BE2C (cell line): ENCODE measurements around the gene ARHGAP30.

ENCODE experiments used
- DNase-seq: peaks from one replicate; pipeline ENCODE4 v3.0.0-alpha.2; 2020
- H3K27me3 ChIP-seq: fragments of 250-450 bp; sonication (Bioruptor Pico); 2 replicates; pipeline ENCODE4 v1.5.1; 2020; ENCODE audit warnings: mild to moderate bottlenecking
- H3K36me3 ChIP-seq: fragments of 250-450 bp; sonication (Bioruptor Pico); 2 replicates; pipeline ENCODE4 v1.5.1; 2020; ENCODE audit warnings: mild to moderate bottlenecking
- H3K4me1 ChIP-seq: fragments of 250-450 bp; sonication (Bioruptor Pico); 2 replicates; pipeline ENCODE4 v1.5.1; 2020
- H3K4me3 ChIP-seq: 2 replicates; pipeline ENCODE4 v1.5.1; 2011; ENCODE audit warnings: low read depth, low read length
- H3K9me3 ChIP-seq: fragments of 250-450 bp; sonication (Bioruptor Pico); 2 replicates; pipeline ENCODE4 v1.5.1; 2020
- TF ChIP-seq, protein P1 (sequence below): IDR thresholded peaks from 2 replicates; pipeline ENCODE4 v1.5.1; 2012; ENCODE audit warnings: mild to moderate bottlenecking, low read depth, low read length

ARHGAP30 gene

DNA sequence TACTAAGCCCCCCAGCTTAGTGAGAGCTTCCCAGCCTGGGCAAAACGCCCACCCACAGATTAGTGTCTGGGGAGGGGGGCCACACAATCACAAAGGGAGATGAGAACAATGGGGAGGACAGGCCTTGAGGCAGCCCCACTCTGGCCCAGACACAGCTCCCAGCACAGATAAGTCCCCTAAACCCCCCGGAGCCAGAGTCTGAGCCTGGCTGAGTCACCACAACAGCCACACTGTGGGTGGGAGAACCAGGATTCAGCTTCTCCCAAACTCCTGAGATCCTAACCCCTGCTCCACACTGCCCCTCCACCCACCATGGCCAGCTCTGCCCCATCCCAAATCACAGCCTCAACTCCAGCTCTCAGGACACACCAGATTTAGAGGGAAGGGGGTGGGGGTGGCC lies 15.5 kb upstream of the ARHGAP30 start:
- no peaks in the 10 kb centered on the region for H3K9me3 ChIP-seq
- H3K4me1 ChIP-seq, result peaks cover 5% of the 10 kb centered on the region
- no peaks in the 10 kb centered on the region for H3K27me3 ChIP-seq
- H3K4me3 ChIP-seq, result no peak overlapping the region
- TF ChIP-seq, protein P1, sequence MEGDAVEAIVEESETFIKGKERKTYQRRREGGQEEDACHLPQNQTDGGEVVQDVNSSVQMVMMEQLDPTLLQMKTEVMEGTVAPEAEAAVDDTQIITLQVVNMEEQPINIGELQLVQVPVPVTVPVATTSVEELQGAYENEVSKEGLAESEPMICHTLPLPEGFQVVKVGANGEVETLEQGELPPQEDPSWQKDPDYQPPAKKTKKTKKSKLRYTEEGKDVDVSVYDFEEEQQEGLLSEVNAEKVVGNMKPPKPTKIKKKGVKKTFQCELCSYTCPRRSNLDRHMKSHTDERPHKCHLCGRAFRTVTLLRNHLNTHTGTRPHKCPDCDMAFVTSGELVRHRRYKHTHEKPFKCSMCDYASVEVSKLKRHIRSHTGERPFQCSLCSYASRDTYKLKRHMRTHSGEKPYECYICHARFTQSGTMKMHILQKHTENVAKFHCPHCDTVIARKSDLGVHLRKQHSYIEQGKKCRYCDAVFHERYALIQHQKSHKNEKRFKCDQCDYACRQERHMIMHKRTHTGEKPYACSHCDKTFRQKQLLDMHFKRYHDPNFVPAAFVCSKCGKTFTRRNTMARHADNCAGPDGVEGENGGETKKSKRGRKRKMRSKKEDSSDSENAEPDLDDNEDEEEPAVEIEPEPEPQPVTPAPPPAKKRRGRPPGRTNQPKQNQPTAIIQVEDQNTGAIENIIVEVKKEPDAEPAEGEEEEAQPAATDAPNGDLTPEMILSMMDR, result no peak
- H3K36me3 ChIP-seq, result no peaks in the 10 kb centered on the region
- no peak for DNase-seq

DNA sequence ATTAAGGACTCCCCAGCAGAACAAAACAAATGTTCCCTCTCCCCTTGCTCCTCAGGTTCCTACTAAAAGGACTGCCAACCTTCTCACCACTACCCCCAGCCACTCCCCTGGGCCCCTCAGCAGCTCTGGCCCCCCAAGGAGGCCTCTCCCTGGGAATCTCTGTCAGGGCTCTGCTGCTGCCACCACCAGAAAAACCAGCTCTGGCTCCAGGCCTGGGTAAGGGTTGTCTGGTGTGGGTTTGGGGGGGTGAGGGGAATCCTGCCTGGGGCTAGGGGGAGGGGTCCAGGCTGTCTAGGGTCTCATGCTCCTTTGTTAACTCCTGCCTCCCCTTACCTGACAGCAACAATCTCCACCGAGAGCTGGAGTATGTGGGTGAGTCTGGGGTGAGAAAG lies 14.9 kb upstream of the ARHGAP30 start:
- DNase-seq, result no peak
- Histone ChIP-seq H3K36me3 (no peaks in the 10 kb centered on the region), H3K4me3 (no peak overlapping the region), H3K4me1 (peaks cover 5% of the 10 kb centered on the region), H3K9me3 (no peaks in the 10 kb centered on the region), H3K27me3 (no peaks in the 10 kb centered on the region)
- TF ChIP-seq, protein P1, result no peak

DNA sequence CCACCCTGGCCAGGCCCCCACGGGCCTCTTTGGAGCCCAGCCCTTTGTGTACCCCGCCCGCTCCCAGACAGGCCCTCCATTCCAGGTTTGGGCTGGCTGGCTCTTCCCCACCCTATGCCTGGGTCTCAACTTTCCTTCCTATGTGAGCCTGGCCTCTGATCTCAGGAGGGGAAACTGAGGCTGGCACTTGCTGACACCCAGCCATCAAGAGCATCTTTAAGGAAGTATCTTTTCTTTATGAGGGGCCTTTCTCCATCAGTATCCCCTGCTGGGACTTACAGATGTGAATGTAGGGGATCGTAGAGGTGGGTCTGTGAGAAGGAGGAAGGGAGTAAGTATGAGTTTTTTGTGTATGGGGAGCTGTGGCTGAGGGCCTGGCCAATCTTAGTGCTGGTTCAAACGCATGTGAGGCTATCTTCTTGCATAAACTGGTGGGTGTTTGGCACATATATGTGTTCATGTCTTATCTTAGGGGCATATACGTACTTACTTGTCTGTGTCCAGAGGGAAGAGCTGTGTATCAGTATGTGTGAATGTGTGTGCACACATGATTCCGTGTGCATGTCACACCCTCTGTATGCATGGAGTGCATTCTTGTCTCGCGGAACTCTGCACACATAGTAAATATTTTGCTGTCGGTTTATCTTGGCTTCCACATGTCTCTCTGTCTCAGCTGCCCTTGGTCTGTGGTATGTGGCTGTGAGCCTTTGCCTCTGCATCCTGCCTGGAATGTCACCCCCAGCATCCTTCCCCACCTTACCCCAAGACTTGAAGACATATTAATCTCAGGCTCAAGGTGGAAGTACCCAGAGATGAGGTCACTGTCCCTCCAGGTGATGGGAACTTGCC lies 14.3 kb upstream of the ARHGAP30 start:
- Histone ChIP-seq H3K36me3 (no peaks in the 10 kb centered on the region), H3K27me3 (no peaks in the 10 kb centered on the region), H3K4me1 (peaks cover 5% of the 10 kb centered on the region), H3K9me3 (no peaks in the 10 kb centered on the region), H3K4me3 (no peak overlapping the region)
- no peak for DNase-seq
- TF ChIP-seq, protein P1, result no peak

DNA sequence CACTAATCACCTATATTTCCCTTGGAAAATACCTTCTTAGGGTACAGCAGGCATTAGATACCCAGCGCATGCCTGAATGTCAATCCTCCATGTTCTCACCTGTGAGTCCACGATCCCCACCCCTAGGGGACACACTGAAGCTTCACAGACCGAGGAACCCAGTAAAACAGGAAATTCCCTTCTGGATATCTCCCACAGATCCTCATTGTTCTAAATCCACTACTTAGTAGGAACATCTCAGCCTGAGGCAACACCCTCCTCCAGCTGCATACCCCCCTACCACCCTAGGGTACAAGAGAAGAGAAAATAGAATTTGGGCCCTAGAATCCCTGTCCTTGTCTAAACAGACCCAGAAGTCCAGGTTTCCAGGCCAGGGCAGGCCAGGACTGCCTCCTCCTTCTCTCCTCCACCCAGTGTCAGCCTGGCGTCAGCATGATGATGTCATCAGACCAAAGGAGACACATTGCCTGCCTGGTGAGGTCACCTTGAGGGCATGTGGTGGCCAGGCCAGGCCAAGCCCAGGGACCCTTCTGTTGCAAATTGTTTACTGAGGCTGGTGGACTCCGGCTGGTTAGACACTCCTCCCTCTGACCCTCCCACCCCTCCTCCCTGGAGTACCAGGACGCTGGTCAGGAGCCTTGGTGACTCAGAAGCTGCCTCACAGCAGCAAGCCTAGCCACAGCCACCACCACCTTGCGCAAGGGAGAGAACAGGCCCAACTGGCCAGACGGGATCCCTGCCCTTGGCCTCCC lies 13.5 kb upstream of the ARHGAP30 start:
- peak; percentile 35 for DNase-seq
- Histone ChIP-seq H3K27me3 (no peaks in the 10 kb centered on the region), H3K4me1 (peaks cover 5% of the 10 kb centered on the region), H3K4me3 (no peak overlapping the region), H3K36me3 (no peaks in the 10 kb centered on the region), H3K9me3 (no peaks in the 10 kb centered on the region)
- TF ChIP-seq, protein P1, result no peak

DNA sequence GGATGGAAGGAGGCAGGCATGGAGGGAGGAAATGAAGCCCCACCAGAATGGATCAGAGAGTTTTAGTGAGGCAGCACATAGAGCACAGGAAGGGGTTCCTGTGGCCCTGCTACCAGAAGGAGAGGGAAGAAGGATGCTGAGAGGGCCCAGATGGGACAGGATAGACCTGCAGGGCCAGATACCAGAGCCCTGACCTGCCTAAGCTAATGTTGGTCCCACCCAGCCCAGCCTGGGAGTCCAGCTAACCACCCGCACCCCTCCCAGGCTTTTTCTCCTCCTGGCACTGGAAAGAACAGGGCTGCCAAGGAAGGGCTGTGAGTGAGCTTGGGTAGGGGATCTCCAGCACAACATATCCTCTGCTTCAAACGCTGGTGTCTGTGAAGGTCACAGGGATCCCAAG lies 12.8 kb upstream of the ARHGAP30 start:
- Histone ChIP-seq H3K4me1 (peaks cover 5% of the 10 kb centered on the region), H3K9me3 (no peaks in the 10 kb centered on the region), H3K36me3 (no peaks in the 10 kb centered on the region), H3K27me3 (no peaks in the 10 kb centered on the region), H3K4me3 (no peak overlapping the region)
- DNase-seq, result no peak
- TF ChIP-seq, protein P1, result no peak

DNA sequence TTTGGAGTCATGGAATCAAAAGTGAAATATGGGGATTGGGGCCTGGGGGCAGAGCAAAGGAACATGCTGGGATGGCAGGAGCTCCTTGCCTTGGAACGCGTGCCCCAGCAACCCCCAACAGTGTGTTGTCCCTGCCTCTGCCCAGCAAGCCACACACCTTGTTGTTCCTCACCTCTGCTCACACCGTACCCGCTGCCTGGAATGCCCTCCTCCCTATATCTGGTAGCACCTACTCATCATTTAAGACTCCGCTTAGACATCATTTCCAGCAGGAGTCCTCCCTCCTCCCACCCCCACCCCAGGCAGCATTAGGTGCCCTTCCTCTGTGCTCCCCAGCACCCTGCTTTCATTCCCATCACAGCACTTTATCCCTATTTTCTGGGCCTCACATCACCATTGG lies 11.8 kb upstream of the ARHGAP30 start:
- no peak for DNase-seq

More for the DNA sequence above, 11.8 kb upstream of the ARHGAP30 start:
- Histone ChIP-seq H3K36me3 (no peaks in the 10 kb centered on the region), H3K27me3 (no peaks in the 10 kb centered on the region), H3K9me3 (no peaks in the 10 kb centered on the region), H3K4me1 (peaks cover 5% of the 10 kb centered on the region), H3K4me3 (no peak overlapping the region)
- TF ChIP-seq, protein P1, result no peak
